Psoas muscle (tissue), 8 donors: ENCODE results near the gene AUTS2. TPM values are rescaled to one million over a fixed set of nuclear protein-coding genes. Genes with fewer than 3 reads are reported as not detected.

ENCODE experiments used
- ATAC-seq, 4 donors: fragments of 200-7000 bp; cut with Tn5 transposase; one replicate each; pipeline ENCODE4 v1.9.1; 2020; ENCODE audit warnings: moderate library complexity in 3 of 4, mild to moderate bottlenecking in 2 of 4
- DNase-seq, 2 donors: peaks; one replicate each; pipeline ENCODE4 v3.0.0-alpha.2; 2020
- H3K27ac ChIP-seq: fragments of 200-600 bp; one replicate; pipeline ENCODE4 v1.8.0; 2022
- H3K27me3 ChIP-seq, 3 donors: fragments of 200-600 bp in 1 of 3; one replicate each; pipeline versions ENCODE4 v1.6.1 to v1.8.0; 2013 to 2022; ENCODE audit warnings: low read length in 2 of 3, mild to moderate bottlenecking in 2 of 3, moderate library complexity in 1 of 3; ENCODE audit not compliant: insufficient read depth in 3 of 3
- H3K36me3 ChIP-seq, 2 donors: fragments of 200-600 bp in 1 of 2; one replicate each; pipeline versions ENCODE4 v1.6.1 to v1.8.0; 2013 to 2022; ENCODE audit warnings: low read depth in 1 of 2, mild to moderate bottlenecking in 1 of 2, moderate library complexity in 1 of 2; ENCODE audit not compliant: insufficient read depth in 1 of 2
- H3K4me1 ChIP-seq: fragments of 200-600 bp; one replicate; pipeline ENCODE4 v1.8.0; 2022
- H3K4me3 ChIP-seq: fragments of 200-600 bp; one replicate; pipeline ENCODE4 v1.8.0; 2022; ENCODE audit warnings: mild to moderate bottlenecking
- H3K9me3 ChIP-seq: fragments of 200-600 bp; one replicate; pipeline ENCODE4 v1.8.0; 2022
- CTCF ChIP-seq: fragments of 200-600 bp; IDR thresholded peaks from one replicate; pipeline ENCODE4 v1.8.0; 2022; ENCODE audit warnings: antibody characterized with exemption
- WGBS, 3 donors: extraction: QIAGEN DNeasy Blood & Tissue Kit; methylation state at CpG; one replicate each; pipeline versions ENCODE4 v1.1.6 to v1.1.7; 2013; 5-methylcytosine and 5-hydroxymethylcytosine counted together
- intact Hi-C, 2 donors: fragments of 100-400 bp; cut with DNase I; formaldehyde crosslinking; loops; one replicate each; pipeline versions ENCODE4 v1.11.0 to v1.14.2; 2022
- polyA plus RNA-seq, 3 donors: library from polyadenylated mRNA; stranded (reverse); fragments of 200-250 nt; gene quantifications; one replicate each; pipeline ENCODE4 v1.2.3, GENCODE V29; 2013
- total RNA-seq, 4 donors: library from RNA; stranded (reverse); fragmentation: NEBNext Ultra II Directional in 2 of 4; extraction: Animal tissue kit (Norgen Biotek cat#: 25700) in 2 of 4; gene quantifications; one replicate each; pipeline versions ENCODE4 v1.2.1 to v1.2.4, GENCODE V29; 2021 to 2023
- donor health status: healthy with polysubstance abuse.
- donor health status: DM: no; HTN: no; CAD: no; lungs with moderate emphysema.
- donor health status: Bipolar disorder and iron deficiency.
- donor health status: healthy.
- donor health status: DM: yes; HTN: yes; CAD: no.
- donor health status: DM: no; HTN: no; CAD: no.
- donor health status: DM: no; HTN: no; CAD: no.
- donor health status: DM: yes; HTN: yes; CAD: no.

Gene AUTS2
- total and polyA plus RNA-seq, 7 donors: 5.0 to 33.5 (median 14.3) TPM

DNA sequence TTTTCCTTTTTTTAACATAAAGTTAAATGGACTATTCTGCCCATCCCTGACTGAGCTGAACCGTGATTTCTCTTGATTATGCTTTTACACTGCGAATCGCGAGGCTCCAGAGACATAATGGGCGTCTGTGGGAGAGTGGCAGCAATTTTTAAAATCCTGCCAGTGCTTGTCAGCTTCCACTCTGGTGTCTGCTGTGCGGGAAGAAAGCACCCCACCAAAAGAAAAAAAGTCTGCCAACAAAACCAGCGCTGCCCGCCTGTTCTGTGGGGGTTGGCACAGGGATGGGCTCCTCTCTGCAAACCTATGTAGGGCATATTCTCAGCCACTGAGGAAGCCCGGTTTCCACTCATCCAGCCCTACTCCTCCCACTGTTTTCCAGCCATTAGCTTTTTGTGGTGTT is 941.3 kb downstream of the AUTS2 start:
- no peaks in the 10 kb centered on the region for H3K9me3 ChIP-seq
- H3K4me1 ChIP-seq: peaks cover 17% of the 10 kb centered on the region
- H3K27me3 ChIP-seq: no peaks in the 10 kb centered on the region
- peak overlapping the region; percentile 69 for H3K27ac ChIP-seq
- ATAC-seq: no peak
- WGBS, 3 donors: 45 to 78% (median 52%) methylated on average over 9 of the region's 9 CpGs
- intact Hi-C loops: loop anchor here in 1 of 2 donors (10.0 kb wide), 1 partner anchor 115 kb away; no protein-coding TSS in a partner anchor
- no peak for TF ChIP-seq CTCF
- H3K4me3 ChIP-seq: no peak overlapping the region
- no peak for DNase-seq
- H3K36me3 ChIP-seq: no peaks in the 10 kb centered on the region

DNA sequence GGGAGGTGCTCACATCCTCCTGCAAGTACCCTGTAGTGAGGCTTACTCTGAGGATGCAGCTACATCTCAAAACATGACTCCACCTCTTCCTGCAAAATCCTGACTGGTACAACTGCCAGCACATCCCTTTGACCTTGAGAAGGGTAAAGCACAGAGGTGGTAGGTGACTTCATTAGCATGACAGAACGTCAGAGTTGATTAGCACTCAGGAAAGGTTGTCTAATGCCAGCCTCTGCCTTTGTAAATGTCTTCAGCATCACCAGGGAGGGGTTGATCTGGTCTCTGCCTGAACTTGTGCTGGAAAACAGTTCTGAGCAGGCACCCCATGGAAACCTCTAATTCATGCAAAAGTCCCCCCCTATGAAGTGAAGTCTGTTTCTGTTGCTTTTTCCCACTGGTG is 942.4 kb downstream of the AUTS2 start:
- no peaks in the 10 kb centered on the region for H3K9me3 ChIP-seq
- peaks cover 17% of the 10 kb centered on the region for H3K4me1 ChIP-seq
- intact Hi-C loops: loop anchor here in 1 of 2 donors (10.0 kb wide), 1 partner anchor 114 kb away; no protein-coding TSS in a partner anchor
- DNase-seq (no peak), ATAC-seq (no peak)
- H3K36me3 ChIP-seq: no peaks in the 10 kb centered on the region
- no peak for TF ChIP-seq CTCF
- no peak overlapping the region for H3K4me3 ChIP-seq
- H3K27me3 ChIP-seq: no peaks in the 10 kb centered on the region
- H3K27ac ChIP-seq: no peak overlapping the region
- 73 to 77% (median 74%) methylated on average over 1 of the region's 1 CpG for WGBS, 3 donors

DNA sequence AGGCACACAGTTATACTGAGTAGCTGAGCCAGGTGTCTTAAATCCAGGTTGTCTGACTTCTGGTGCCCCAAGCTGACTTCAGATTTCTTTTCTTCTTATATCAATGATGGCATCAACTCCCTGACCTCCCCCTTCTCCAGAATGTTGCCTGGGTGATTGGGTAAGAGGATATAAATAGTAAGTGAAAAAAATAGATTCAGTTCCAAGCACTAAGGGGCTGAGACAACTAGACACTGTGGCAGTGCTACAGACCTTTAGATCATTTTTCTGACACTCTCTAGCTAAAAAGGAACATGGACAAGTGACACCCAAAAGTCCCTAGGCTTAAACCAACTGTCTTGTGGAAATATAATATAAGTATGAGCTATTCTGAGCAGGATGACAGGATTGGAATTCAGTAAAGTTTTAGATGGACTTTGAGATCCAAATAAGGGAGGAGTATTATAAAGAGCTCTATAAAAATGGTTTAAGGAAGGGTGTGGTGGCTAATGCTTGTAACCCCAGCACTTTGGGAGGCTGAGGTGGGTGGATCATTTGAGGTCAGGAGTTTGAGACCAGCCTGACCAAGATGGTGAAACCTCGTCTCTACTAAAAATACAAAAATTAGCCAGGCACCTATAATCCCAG is 944.6 kb downstream of the AUTS2 start:
- Histone ChIP-seq H3K27ac (peak overlapping the region; percentile 75), H3K4me1 (peaks cover 17% of the 10 kb centered on the region), H3K9me3 (no peaks in the 10 kb centered on the region), H3K27me3 (no peaks in the 10 kb centered on the region), H3K36me3 (no peaks in the 10 kb centered on the region), H3K4me3 (no peak overlapping the region)
- no peak for TF ChIP-seq CTCF
- intact Hi-C loops: loop anchor here in 1 of 2 donors (10.0 kb wide), 1 partner anchor 112 kb away; no protein-coding TSS in a partner anchor
- 26 to 85% (median 36%) methylated on average over 1 of the region's 1 CpG for WGBS, 3 donors
- DNase-seq: no peak
- ATAC-seq: peak; percentile 82 to 89 (median 88)

DNA sequence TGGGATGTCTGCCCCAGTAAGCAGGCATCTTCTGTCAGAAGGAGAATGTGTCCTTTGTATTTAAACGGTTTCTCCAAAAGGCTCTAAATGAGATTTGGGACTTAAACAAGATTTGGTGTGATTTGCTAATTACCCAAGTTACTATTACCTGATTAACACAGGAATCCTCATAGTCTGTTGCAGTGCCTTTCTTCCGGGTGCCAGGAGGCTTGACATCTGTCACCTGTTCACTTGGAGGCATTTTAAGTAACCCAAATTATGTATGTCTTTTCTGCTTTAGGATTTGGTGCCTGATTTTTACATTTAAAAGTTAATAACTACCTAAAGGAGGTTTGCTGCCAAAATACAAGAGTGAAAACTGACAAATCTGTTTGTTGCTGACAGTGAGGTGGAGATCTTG is 945.7 kb downstream of the AUTS2 start:
- Histone ChIP-seq H3K27me3 (no peaks in the 10 kb centered on the region), H3K4me3 (no peak overlapping the region), H3K9me3 (no peaks in the 10 kb centered on the region), H3K4me1 (peaks cover 12% of the 10 kb centered on the region), H3K27ac (peak overlapping the region; percentile 75), H3K36me3 (no peaks in the 10 kb centered on the region)
- WGBS, 3 donors: 87 to 93% (median 89%) methylated on average over 2 of the region's 2 CpGs
- ATAC-seq: no peak
- no peak for TF ChIP-seq CTCF
- intact Hi-C loops: loop anchor here in 1 of 2 donors (10.0 kb wide), 1 partner anchor 111 kb away; no protein-coding TSS in a partner anchor
- no peak for DNase-seq
